HG03097 (cell line): Measurements from ENCODE around the gene C16orf96.
A peak's percentile ranks its signal among the peaks of the same experiment; 100 is the strongest.

Experiments used
- ATAC-seq: cut with Tn5 transposase; IDR thresholded peaks from one replicate; pipeline ENCODE4 v1.9.1; 2021; ENCODE audit not compliant: unreplicated experiment, low FRiP score

Gene C16orf96

DNA sequence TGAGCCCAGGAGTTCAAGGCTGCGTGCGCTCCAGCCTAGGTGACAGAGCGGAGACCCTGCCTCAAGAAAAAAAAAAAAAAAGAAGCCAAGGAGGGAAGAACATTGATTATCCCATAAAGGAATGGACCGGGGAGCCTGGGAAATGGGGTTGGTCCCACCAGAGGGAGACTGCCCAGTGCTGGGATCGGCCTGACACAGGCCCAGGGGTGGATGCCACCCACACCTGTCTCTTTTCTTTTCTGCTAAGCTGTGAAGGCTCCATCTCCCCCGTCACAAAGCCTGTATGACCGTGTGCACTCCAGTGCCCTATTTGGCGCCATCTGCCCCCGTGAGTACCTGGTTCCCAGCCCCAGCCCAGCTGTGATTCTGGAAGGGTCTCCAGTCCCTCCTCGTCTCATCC is 42.9 kb downstream of the C16orf96 start:
- ATAC-seq, result no peak

DNA sequence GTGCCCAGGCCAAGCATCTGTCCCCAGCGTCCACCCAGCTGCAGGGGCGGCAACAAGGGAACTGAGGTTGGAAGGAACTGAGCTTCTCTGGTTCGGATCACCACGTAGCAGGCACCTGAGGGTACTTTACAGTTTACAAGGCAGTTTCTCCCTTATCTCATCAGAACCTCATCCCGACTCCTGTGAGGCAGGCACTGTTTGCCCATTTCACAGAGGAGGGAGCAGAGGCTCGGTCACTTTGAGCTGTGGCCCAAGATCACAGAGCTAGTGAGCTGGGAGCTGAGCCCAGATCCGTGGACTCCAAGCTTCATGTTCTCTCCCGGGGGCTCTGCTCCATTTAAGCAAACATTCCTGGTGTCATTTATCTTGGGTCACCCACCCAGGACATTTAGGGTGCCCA is 43.4 kb downstream of the C16orf96 start:
- ATAC-seq, result no peak

- ATAC-seq, result no peak
These were observed 45.1 kb downstream of the C16orf96 start for GRCh38 chr16:4601036-4601863.

DNA sequence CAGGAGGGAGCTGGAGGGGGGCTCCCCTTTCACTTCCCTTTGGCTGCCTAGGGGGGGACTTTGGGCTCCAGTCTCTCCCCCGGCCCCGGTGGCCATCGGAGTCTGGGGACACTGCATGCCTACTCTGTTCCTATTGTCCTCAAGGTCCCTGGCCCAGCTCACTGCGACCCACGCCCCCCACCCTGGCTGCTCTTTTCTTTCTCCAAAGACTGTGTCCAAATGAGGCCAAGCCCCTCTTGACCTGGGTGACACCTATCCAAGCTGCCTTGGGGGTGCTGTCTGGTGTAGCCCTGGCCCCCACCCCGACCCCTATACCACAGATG is 45.7 kb downstream of the C16orf96 start:
- no peak for ATAC-seq

DNA sequence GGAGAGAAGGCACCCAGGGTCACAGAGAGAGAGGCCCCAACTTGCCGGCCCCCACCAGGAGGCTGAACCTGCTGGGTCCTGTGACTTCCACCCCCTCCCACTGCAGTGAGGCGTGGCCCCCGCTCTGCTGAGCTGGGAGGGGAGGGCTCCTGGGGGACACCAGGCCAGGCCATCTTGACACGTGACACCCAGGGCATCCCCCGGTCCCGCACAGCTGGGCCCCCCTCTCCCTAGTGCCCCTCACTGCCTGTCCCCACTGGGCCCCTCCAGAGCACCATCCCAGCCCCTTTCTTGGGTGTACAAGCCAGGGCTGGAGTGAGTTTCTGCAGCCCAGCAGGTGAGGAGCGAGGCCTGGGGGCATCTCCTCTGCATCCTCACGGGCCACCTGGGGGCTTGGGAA is 46.2 kb downstream of the C16orf96 start:
- no peak for ATAC-seq

GRCh38 chr16:4603624-4604170 is 47.6 kb downstream of the C16orf96 start:
- no peak for ATAC-seq

GRCh38 chr16:4604401-4604800 is 48.3 kb downstream of the C16orf96 start:
- ATAC-seq, result no peak

DNA sequence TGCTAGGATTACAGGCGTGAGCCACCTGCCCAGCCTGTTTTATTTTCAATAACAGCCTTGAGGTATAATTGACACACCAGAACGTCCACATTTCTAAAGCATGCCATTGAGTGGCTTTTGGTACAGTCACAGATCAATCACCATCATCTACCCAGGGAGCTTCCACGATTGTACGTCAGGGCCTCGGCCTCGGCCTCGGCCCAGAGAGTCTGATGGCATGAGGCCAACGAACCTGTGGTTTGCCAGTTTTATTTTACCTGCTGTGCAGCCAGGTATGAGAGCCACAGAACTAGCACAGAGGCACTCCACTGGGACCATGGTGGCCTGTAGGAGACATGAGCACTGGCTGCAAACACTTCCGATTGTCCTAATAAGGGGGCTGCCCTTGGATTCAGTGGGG is 50.2 kb downstream of the C16orf96 start:
- no peak for ATAC-seq

DNA sequence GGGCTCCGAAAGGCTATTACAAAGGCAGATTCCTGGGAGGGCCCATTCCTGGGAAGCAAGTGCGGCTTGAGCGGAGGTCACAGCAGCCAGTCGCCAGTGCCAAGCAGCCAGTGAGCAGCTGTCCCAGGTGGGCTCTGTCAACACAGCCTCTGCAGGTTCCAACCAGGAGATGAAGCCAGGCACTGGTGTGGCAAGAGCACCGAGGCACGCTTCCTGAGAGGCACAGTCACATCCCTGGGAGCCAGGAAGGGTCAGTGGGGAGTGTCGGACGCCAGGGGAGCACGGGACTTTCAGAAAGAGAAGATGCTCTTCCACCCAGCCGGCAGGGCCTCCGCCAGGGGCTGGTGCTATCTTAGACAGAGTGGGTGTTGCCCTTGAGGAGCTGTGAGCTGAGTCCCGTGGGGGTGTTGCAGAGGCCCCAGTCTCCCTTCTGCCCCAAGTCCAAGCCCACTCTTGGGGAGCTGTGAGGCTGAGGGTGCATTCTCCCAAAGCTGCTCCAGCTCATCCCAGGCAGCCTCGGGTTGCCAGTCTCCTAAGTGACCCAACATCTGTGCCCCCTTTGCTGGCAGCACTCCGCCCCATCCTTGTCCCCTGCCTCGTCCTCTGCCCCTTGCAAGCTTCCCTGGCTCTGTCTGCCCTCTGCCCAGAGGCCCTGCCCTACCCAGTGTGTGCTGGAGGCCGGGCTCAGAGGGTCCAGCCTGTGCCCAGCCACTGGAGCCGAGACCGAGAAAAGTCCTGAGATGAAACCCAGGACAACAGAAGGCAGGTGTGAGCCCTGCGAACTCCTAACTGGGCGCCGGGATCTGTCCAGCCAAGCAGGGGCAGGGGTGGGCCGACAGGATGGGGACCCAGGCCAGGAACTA is 51.9 kb downstream of the C16orf96 start:
- no peak for ATAC-seq

- no peak for ATAC-seq
These were observed 52.5 kb downstream of the C16orf96 start for GRCh38 chr16:4608704-4608980.

DNA sequence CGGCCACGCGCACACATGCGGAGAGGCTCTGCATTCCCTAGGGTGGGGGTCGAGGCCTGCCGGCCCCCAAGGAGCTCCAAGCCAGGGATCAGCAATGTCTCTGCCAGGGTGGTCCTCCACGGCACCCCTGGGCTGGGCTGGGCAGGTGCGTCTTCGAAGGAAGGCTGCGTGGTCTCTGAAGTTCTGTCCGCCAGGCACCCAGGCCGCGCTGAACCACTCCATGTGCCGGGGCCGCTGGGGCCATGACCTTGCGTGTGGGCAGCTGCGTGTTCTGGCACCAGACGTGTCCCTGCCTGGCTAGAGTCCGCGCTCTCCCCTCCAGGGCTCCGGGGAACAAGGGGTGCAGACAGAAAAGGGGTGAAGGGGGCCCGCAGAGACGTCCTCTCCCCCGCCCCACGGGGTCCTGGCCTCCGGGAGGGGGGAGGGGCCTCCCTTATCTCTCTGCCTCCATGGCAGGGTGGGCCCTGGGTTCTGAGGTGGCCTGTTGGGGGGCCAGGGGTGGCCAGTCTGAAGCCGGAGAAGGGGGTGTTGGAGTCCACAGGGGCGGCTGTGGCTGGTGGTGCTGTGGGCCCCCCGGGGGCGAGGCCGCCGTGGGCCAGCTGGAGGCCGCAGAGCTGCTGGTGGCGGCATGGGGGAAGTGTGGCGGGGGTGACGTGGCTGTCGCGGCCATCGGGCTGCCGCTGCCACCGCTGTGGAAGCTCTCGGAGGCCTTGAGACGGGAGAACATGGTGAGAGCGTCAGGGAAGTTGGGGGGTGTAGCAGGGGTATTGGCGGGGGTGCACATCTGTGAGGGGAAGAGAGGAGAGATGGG is 53.3 kb downstream of the C16orf96 start:
- ATAC-seq, result no peak

DNA sequence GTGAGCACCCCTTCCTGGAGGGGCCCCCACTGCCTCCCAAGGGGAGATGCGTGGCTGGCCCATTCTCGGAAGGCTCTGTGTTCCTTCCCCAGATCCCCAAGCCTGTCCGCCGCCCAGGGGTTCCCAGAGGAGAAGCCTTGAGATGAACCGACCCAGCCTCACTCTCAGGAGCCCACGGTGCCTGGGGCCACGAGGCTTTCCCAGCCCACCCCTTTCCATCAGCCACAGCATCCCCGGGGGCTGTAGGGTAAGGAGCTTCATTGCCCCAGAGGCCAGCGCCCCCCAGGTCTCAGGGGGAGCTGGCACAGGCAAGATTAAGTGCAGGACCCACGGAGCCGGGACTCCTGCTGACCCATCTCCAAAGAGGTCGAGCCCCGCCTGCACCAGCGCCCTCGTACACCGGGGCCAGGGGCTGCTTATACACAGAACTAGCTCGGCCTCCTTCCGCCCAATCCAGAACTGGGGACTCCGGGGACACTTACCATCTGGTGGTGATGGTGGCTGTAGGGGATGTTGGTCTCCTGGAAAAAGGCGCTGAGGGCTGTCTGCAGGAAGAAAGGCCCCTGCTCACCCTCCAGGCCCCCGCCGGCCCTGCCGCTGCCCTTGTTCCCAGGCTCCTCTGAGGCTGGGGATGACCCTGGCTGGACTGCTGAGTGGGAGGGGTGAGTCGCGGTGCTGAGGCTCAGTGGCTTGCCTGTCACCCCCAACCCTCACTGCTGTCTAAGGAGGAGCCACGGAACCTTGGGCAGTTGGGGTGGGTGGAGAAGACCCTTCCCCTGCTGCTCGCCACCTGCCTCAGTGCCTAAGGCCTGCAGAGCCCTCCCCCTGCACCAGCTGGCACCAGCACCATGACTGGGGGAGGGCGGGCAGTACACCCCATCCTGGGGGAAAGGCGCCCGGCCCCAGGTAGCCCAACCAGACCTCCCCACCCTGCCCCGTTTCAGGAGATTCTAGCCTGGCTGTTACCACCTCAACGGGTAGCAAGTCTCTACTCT is 54.2 kb downstream of the C16orf96 start:
- ATAC-seq, result no peak

- no peak for ATAC-seq
These were observed 55.3 kb downstream of the C16orf96 start for GRCh38 chr16:4611337-4612021.

DNA sequence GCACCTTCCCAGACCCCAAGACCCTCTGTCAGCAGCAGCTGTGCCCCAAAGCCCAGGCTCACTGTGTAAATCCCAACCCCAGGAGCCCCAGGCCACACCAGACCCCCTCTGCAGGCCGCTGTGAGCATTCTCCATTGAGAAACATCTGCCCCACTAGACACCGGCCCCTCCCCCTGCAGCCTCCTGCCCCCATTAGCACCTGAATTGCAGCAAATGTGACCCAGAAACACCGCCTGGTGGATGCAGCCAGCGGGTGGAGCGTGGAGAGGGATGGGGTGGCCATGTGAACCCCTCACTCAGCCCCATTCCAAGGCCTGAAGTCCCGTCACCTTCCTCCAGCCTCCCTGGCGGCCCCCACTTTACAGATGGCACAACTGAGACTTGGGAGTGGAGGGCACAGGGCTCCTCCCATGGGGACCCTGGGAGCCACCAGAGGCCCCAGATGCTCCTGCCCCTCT is 56.4 kb downstream of the C16orf96 start:
- ATAC-seq, result no peak

DNA sequence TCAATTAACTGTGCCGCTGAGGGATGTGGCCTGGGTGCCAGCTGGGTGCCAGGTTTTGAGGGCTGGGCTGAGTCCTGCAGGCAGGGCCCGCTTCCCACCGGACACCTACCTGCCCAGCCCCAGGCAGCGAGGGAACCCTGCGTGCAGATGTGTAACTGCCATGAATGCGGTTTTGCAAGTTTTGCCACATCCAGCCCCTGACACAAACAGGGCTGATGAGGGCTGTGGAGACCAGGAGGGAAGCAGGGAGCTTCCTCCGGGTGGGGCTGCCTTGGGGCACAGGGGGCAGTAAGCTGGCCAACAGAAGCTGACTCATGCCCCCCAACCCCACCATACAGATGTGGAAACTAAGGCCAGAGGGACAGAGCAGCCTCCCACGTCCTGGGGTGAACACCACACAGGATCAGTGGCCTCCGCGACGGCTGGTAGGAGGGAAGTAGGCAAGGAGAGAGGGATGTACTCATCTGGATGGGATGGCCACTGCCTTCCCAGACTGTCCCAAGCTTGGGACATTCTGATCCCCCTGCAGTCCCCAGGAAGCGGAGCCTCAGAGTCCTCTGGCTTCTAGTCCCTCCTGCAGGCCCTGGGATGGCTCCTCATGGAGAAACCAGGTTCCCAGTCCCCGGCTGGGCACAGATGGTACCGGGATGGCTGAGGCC is 57.0 kb downstream of the C16orf96 start:
- no peak for ATAC-seq

- ATAC-seq, result no peak
These were observed 57.8 kb downstream of the C16orf96 start for GRCh38 chr16:4613636-4614570.

DNA sequence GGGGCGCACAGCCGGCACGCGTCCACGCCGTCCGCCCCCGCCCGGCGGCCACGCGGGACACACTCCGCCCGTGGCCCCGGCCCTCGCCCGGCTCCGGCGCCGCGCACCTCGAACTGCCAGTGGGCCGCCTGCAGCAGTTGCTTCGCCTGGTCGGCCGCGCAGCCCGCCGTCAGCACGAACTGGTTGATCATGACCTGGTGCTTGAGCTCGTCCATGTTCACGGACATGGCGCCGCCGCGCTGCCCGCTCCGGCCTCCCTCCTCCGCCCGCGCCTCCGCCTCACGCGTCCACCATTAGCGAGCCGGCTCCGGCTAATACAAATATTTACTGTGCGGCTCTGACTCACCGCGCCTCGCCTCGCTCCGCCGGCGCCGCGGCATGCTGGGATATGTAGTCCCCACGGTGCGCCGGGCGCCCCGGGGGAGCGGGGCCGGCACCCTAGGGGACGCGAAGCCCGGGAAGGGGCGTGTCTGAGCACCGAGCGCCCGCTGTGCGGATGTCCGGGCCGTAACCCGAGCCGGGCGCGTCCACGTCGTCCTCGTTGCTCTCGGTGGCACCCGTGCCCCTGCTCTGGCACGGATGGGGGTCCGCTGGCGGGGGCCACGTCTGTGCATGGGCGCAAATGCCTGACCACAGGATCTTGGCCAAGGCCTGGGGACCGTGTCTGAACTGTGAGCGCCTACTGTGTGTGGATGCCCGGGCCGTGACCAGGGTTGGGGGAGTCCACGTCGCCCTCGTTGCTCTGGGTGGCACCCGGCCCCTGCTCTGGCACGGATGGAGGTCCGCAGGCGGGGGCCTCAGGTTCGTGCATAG is 58.6 kb downstream of the C16orf96 start, which contains the start of gene UBALD1:
UBALD1 (minus strand) TSS at position 318 of the 813 bp plus-strand sequence; CDS start at position 227, 91 bp downstream.
- peak; percentile 51 for ATAC-seq
